T follicular helper cell (primary cell): ENCODE measurements around the gene ATP6V0E2.
"Not testable (repeated sequence)": the region's sequence is repeated elsewhere in the genome, so short reads cannot be mapped to it uniquely, and the experiment has no call there.

ENCODE experiments used
- DNase-seq: peaks from one replicate; pipeline ENCODE4 v3.0.0-alpha.2; 2020; ENCODE audit warnings: low read depth

ATP6V0E2 gene

GRCh38 chr7:149879271-149879743, 5.5 kb downstream of the ATP6V0E2 start:
- DNase-seq: no peak

DNA sequence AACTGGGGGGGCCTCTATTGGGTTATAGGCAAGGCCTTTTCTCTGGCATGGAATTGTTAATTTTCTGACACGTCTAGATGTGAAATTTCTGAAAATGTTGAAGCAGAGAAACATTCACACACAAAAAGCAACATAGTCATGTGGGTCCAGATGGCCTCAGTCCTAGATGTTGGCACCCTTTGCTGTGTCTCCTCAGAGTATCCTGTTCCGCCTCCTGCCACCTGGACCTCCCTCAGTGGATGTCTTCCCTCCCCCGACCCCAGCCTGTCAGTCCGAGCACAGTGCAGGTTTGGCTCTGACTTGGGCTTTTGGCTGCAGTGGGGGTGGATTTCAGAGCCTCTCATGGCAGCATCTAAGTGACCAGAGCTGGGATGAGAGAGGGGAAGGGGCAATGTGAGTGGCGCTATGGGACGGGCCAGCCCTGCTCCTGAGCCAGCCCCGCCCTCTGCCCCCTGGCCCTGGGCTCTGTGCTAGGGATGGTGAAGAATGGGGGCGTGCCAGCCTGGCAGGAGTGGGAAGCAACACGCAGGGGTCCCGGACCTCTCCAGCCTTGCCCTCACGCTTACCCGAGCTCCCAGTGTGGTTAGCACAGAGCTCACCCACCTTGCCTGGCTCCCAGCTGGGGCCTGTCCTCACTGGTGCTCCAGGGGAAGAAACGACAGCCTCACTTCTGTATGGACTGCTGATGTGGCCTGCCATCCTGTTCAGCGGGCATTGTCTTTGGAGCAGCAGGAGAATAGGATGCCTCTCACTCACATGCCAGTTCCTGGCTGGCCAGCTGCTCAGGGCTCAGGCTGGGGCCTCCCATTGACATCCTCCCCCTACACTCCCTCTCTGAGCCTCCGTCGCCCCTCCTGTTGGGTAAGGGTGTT, 6.2 kb downstream of the ATP6V0E2 start:
- no peak for DNase-seq

DNA sequence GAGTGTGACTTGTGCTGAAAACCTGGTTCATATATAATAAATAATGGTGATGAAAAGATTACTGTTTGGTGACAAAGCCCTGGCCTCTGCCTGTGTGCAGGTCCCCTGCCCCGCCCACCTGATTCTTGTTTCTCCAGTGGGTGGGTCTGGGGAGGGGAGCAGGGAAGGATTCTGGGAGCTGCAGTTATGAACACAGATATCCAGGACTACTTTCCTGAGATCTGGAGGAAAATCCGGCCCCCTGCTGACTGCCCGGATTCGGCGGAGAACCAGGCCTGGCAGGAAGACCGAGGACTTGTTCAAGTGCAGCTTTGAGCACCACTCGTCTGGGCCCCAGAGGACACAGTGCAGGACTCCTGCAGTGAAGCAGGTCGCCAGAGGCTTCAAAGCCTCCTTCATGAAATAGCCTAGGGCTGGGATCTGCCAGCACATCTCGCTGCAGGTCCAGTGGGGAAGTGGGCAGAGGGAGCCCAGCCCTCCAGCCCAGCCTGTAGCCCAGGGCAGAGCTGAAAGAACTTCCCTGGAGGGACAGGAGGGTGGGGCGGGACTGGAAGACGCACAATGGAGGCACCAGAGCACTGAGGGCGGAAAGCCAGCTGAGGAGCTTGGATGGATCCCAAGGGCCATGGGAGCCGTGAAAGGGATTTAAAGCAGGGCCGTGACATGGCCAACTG, 7.0 kb downstream of the ATP6V0E2 start:
- no peak for DNase-seq

- DNase-seq: no peak
Measured at GRCh38 chr7:149881328-149882247, 7.8 kb downstream of the ATP6V0E2 start.

- DNase-seq: no peak
Measured at GRCh38 chr7:149882248-149883047, 8.7 kb downstream of the ATP6V0E2 start.

DNA sequence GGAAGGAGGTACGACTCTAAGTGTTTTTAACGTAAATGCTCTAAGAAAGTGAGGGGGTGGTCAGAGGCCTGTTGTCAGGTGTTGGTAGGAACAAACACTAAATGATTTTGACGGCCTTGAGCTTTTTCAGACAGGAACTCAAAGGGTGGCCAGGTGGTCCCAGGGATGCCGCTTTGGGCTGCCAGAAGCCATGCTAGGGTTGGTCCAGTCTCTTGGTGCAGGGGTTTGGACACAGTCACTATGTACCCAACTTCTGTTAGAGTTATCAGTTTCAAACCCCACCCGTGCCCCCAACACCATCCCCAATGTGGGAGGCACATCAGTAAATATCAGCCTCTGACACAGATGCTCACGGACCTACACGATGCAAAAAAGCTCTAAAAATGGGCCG, 9.3 kb downstream of the ATP6V0E2 start:
- DNase-seq: no peak

DNA sequence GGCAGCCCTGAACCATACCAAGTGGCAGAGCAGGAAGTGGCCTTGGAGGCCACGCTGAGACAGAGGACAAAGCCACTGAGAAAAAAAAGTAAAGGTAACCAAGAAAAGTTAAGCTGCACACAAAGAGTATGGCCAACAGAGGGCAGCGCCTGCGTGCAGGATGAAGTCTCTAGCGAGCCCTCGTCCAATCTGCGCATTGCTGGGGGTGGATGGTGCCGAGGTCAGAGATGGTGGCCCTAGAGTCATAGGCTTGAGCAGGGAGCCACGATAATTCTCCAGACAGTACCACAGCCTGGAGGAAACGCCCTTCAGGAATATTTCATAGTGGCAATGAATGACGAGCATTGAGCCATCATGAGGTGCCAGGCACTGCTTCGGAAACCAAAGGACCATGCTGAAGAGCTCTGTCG, 9.7 kb downstream of the ATP6V0E2 start:
- no peak for DNase-seq

- no peak for DNase-seq
Measured at GRCh38 chr7:149884016-149884415, 10.2 kb downstream of the ATP6V0E2 start.

GRCh38 chr7:149884541-149884940, 10.8 kb downstream of the ATP6V0E2 start:
- no peak for DNase-seq

DNA sequence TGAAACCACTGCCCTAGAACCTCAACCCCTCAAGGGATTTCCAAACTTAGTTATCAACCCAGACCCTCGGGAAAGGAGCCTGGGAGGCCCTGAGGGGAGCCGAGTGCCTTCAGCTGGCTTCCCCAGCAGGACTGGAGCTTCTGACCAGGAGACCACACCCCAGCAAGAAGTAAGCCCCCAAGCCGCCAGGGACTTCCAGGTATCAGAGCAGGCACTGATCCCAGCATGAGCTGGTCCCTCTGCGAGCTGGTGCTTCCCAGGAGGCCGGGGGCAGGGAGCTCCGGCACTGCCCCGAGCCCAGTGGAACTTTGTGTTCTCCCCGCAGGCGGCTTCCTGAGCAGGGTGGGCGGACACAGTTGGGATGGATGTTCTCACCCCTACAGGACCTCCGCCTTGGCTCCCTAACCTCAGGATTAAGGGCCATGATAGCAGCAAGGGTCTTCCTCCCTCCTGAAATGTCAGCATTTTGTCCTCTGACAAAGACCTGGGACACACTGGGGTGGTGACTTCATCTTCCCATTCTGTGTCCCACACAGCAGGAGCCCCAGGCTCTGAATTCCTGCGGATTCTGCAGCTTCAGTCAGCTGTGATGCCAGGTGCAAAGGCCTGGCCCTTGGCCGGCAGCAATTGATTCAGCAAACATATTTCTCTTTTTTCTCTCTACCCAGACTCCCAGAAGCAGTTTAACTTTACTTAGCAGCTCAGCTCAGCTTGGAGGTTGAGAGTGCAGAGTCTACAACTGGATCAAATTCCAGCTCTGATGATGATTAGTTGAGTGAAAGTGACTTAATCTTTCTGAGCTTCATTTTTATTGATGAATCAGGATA, 11.6 kb downstream of the ATP6V0E2 start:
- no peak for DNase-seq

DNA sequence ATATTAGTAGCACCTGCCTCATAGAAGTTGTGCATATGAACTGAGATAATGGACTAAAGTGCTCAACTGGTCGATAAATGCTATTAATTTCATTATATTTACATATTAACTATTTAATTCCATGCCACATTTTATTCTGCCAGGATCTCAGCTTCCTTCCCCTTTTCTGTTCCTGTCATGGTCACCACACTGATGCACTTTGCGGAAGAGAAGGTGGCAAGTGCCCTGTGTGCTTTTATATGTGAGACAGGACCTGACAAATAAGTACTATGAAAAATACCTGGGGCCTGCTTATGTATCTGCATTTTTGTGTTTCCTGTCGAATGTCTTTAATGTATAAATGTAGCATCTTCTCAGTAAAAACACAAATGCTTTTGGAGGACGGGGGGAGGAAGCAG, 12.2 kb downstream of the ATP6V0E2 start:
- DNase-seq: no peak

GRCh38 chr7:149887311-149887710, 13.5 kb downstream of the ATP6V0E2 start:
- no peak for DNase-seq

- not testable (repeated sequence) for DNase-seq
Measured at GRCh38 chr7:149890715-149891114, 16.9 kb downstream of the ATP6V0E2 start.

DNA sequence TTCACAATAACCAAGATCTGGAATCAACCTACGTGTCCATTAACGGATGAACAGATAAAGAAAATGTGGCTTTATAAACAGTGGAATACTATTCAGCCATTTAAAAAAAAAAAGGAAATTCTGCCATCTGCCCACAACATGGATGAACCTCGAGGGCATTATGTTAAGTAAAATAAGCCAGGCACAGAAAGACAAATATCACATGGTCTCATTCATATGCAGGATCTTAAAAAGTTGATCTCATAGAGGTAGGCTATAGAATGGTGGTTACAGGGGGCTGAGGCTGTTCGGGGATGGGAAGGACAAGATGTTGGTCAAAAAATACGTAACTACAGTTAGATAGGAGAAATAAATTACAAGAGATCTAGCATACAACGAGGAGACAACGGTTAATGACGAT, 21.2 kb downstream of the ATP6V0E2 start:
- DNase-seq: not testable (repeated sequence)

GRCh38 chr7:149907776-149908376, 34.1 kb downstream of the ATP6V0E2 start:
- not testable (repeated sequence) for DNase-seq

- not testable (repeated sequence) for DNase-seq
Measured at GRCh38 chr7:149910219-149910618, 36.5 kb downstream of the ATP6V0E2 start.

GRCh38 chr7:149912126-149912525, 38.4 kb downstream of the ATP6V0E2 start:
- DNase-seq: not testable (repeated sequence)

GRCh38 chr7:149926414-149926813, 52.6 kb downstream of the ATP6V0E2 start:
- DNase-seq: not testable (repeated sequence)
